Psoas muscle (tissue), 8 donors: ENCODE results near the gene PFKL. TPM values are rescaled to one million over a fixed set of nuclear protein-coding genes. Genes with fewer than 3 reads are reported as not detected.

Experiments
- ATAC-seq, 4 donors: fragments of 200-7000 bp; cut with Tn5 transposase; one replicate each; pipeline ENCODE4 v1.9.1; 2020; ENCODE audit warnings: moderate library complexity in 3 of 4, mild to moderate bottlenecking in 2 of 4
- DNase-seq, 2 donors: peaks; one replicate each; pipeline ENCODE4 v3.0.0-alpha.2; 2020
- H3K27ac ChIP-seq: fragments of 200-600 bp; one replicate; pipeline ENCODE4 v1.8.0; 2022
- H3K27me3 ChIP-seq, 3 donors: fragments of 200-600 bp in 1 of 3; one replicate each; pipeline versions ENCODE4 v1.6.1 to v1.8.0; 2013 to 2022; ENCODE audit warnings: low read length in 2 of 3, mild to moderate bottlenecking in 2 of 3, moderate library complexity in 1 of 3; ENCODE audit not compliant: insufficient read depth in 3 of 3
- H3K36me3 ChIP-seq, 2 donors: fragments of 200-600 bp in 1 of 2; one replicate each; pipeline versions ENCODE4 v1.6.1 to v1.8.0; 2013 to 2022; ENCODE audit warnings: low read depth in 1 of 2, mild to moderate bottlenecking in 1 of 2, moderate library complexity in 1 of 2; ENCODE audit not compliant: insufficient read depth in 1 of 2
- H3K4me1 ChIP-seq: fragments of 200-600 bp; one replicate; pipeline ENCODE4 v1.8.0; 2022
- H3K4me3 ChIP-seq: fragments of 200-600 bp; one replicate; pipeline ENCODE4 v1.8.0; 2022; ENCODE audit warnings: mild to moderate bottlenecking
- H3K9me3 ChIP-seq: fragments of 200-600 bp; one replicate; pipeline ENCODE4 v1.8.0; 2022
- CTCF ChIP-seq: fragments of 200-600 bp; IDR thresholded peaks from one replicate; pipeline ENCODE4 v1.8.0; 2022; ENCODE audit warnings: antibody characterized with exemption
- WGBS, 3 donors: extraction: QIAGEN DNeasy Blood & Tissue Kit; methylation state at CpG; one replicate each; pipeline versions ENCODE4 v1.1.6 to v1.1.7; 2013; 5-methylcytosine and 5-hydroxymethylcytosine counted together
- intact Hi-C, 2 donors: fragments of 100-400 bp; cut with DNase I; formaldehyde crosslinking; loops; one replicate each; pipeline versions ENCODE4 v1.11.0 to v1.14.2; 2022
- polyA plus RNA-seq, 3 donors: library from polyadenylated mRNA; stranded (reverse); fragments of 200-250 nt; gene quantifications; one replicate each; pipeline ENCODE4 v1.2.3, GENCODE V29; 2013
- total RNA-seq, 4 donors: library from RNA; stranded (reverse); fragmentation: NEBNext Ultra II Directional in 2 of 4; extraction: Animal tissue kit (Norgen Biotek cat#: 25700) in 2 of 4; gene quantifications; one replicate each; pipeline versions ENCODE4 v1.2.1 to v1.2.4, GENCODE V29; 2021 to 2023
- donor health status: healthy with polysubstance abuse.
- donor health status: DM: no; HTN: no; CAD: no; lungs with moderate emphysema.
- donor health status: Bipolar disorder and iron deficiency.
- donor health status: healthy.
- donor health status: DM: yes; HTN: yes; CAD: no.
- donor health status: DM: no; HTN: no; CAD: no.
- donor health status: DM: no; HTN: no; CAD: no.
- donor health status: DM: yes; HTN: yes; CAD: no.

Gene PFKL
- total and polyA plus RNA-seq, 7 donors: 9.2 to 33.6 (median 21.2) TPM

- Histone ChIP-seq H3K4me3 (no peak overlapping the region), H3K9me3 (no peaks in the 10 kb centered on the region), H3K27me3 (peaks cover 0 to 19% (median 5%) of the 10 kb centered on the region in 3 donors), H3K27ac (no peak overlapping the region), H3K36me3 (no peaks in the 10 kb centered on the region), H3K4me1 (no peaks in the 10 kb centered on the region)
- TF ChIP-seq CTCF: no peak
- ATAC-seq (no peak), DNase-seq (no peak)
- 82 to 91% (median 83%) methylated on average over 1 of the region's 1 CpG for WGBS, 3 donors
- intact Hi-C loops: no loop called here
These were observed 63.4 kb downstream of the PFKL start for GRCh38 chr21:44363278-44363677.

GRCh38 chr21:44364151-44365053, 64.5 kb downstream of the PFKL start:
- no peaks in the 10 kb centered on the region for H3K9me3 ChIP-seq
- WGBS, 3 donors: 74 to 77% (median 74%) methylated on average over 20 to 22 of the region's 22 CpGs
- no peaks in the 10 kb centered on the region for H3K36me3 ChIP-seq
- peaks cover 0 to 29% (median 11%) of the 10 kb centered on the region in 3 donors for H3K27me3 ChIP-seq
- H3K27ac ChIP-seq: no peak overlapping the region
- DNase-seq (no peak), ATAC-seq (no peak)
- H3K4me1 ChIP-seq: no peaks in the 10 kb centered on the region
- intact Hi-C loops: no loop called here
- H3K4me3 ChIP-seq: no peak overlapping the region
- TF ChIP-seq CTCF: no peak

GRCh38 chr21:44365251-44365966, 65.6 kb downstream of the PFKL start:
- Histone ChIP-seq H3K27me3 (peaks cover 0 to 31% (median 15%) of the 10 kb centered on the region in 3 donors), H3K9me3 (no peaks in the 10 kb centered on the region), H3K4me1 (no peaks in the 10 kb centered on the region), H3K4me3 (no peak overlapping the region), H3K36me3 (no peaks in the 10 kb centered on the region), H3K27ac (no peak overlapping the region)
- TF ChIP-seq CTCF: no peak
- DNase-seq: no peak
- 83 to 91% (median 84%) methylated on average over 18 of the region's 18 CpGs for WGBS, 3 donors
- no peak for ATAC-seq
- intact Hi-C loops: no loop called here

GRCh38 chr21:44365967-44366585, 66.2 kb downstream of the PFKL start:
- H3K9me3 ChIP-seq: no peaks in the 10 kb centered on the region
- peaks cover 0 to 38% (median 21%) of the 10 kb centered on the region in 3 donors for H3K27me3 ChIP-seq
- intact Hi-C loops: no loop called here
- H3K4me3 ChIP-seq: no peak overlapping the region
- no peak for DNase-seq
- 82 to 89% (median 87%) methylated on average over 16 to 22 of the region's 22 CpGs for WGBS, 3 donors
- H3K36me3 ChIP-seq: no peaks in the 10 kb centered on the region
- no peak overlapping the region for H3K27ac ChIP-seq
- no peaks in the 10 kb centered on the region for H3K4me1 ChIP-seq
- no peak for ATAC-seq
- TF ChIP-seq CTCF: no peak
